DMS53 (cell line): ENCODE measurements around the gene SNRPA1.

Source experiments
- DNase-seq: peaks from one replicate; lab custom pipeline; 2025; lab: John Stamatoyannopoulos, UW

SNRPA1 gene

GRCh38 chr15:101318839-101319238, 23.8 kb upstream of the SNRPA1 start:
- no peak for DNase-seq

GRCh38 chr15:101318147-101318819, 23.2 kb upstream of the SNRPA1 start:
- DNase-seq = no peak

GRCh38 chr15:101317336-101317872, 22.4 kb upstream of the SNRPA1 start:
- DNase-seq = no peak

- DNase-seq = no peak
These were observed 21.5 kb upstream of the SNRPA1 start for GRCh38 chr15:101316529-101316928.

GRCh38 chr15:101315736-101316135, 20.7 kb upstream of the SNRPA1 start:
- no peak for DNase-seq

- DNase-seq = no peak
These were observed 19.5 kb upstream of the SNRPA1 start for GRCh38 chr15:101314336-101315125.

GRCh38 chr15:101313041-101313761, 18.2 kb upstream of the SNRPA1 start:
- DNase-seq = no peak

GRCh38 chr15:101310508-101310907, 15.5 kb upstream of the SNRPA1 start:
- DNase-seq = no peak

- DNase-seq = no peak
These were observed 15.1 kb upstream of the SNRPA1 start for GRCh38 chr15:101310161-101310480.

- DNase-seq = no peak
These were observed 14.6 kb upstream of the SNRPA1 start for GRCh38 chr15:101309436-101310160.

- no peak for DNase-seq
These were observed 13.8 kb upstream of the SNRPA1 start for GRCh38 chr15:101308604-101309435.

- no peak for DNase-seq
These were observed 13.0 kb upstream of the SNRPA1 start for GRCh38 chr15:101307897-101308603.

GRCh38 chr15:101307048-101307896, 12.2 kb upstream of the SNRPA1 start:
- DNase-seq = no peak

GRCh38 chr15:101306341-101307047, 11.4 kb upstream of the SNRPA1 start:
- DNase-seq = no peak

GRCh38 chr15:101305820-101306255, 10.8 kb upstream of the SNRPA1 start:
- DNase-seq = no peak

GRCh38 chr15:101303408-101303807, 8.4 kb upstream of the SNRPA1 start:
- no peak for DNase-seq

GRCh38 chr15:101296418-101297405, 1.7 kb upstream of the SNRPA1 start:
- DNase-seq = no peak
